GM18873 (cell line): ENCODE data around the gene CNKSR1.
"Not testable (repeated sequence)": the region's sequence is repeated elsewhere in the genome, so short reads cannot be mapped to it uniquely, and the experiment has no call there.

Experiments
- ATAC-seq: cut with Tn5 transposase; IDR thresholded peaks from one replicate; pipeline ENCODE4 v1.9.1; 2021; ENCODE audit warnings: mild to moderate bottlenecking, moderate library complexity, moderate number of reproducible peaks; ENCODE audit not compliant: unreplicated experiment, low FRiP score

CNKSR1 gene

GRCh38 chr1:26221094-26221493, 43.8 kb downstream of the CNKSR1 start:
- no peak for ATAC-seq

- ATAC-seq: no peak
Measured at GRCh38 chr1:26224606-26225005, 47.3 kb downstream of the CNKSR1 start.

GRCh38 chr1:26225033-26225831, 47.9 kb downstream of the CNKSR1 start:
- ATAC-seq: no peak

GRCh38 chr1:26230682-26231081, 53.4 kb downstream of the CNKSR1 start:
- not testable (repeated sequence) for ATAC-seq

- peak; percentile 80 for ATAC-seq
Measured at GRCh38 chr1:26233903-26234643, 56.8 kb downstream of the CNKSR1 start, which contains the start of gene CEP85. CEP85 (plus strand) TSS chr1:26234200; CDS start chr1:26239784, 5,584 bp downstream.

- ATAC-seq: no peak
Measured at GRCh38 chr1:26234644-26235370, 57.5 kb downstream of the CNKSR1 start.

- no peak for ATAC-seq
Measured at GRCh38 chr1:26237230-26237966, 60.1 kb downstream of the CNKSR1 start.
